B cell (primary cell): ENCODE results near the gene PACRG. TPM values are rescaled to one million over a fixed set of nuclear protein-coding genes. Genes with fewer than 3 reads are reported as not detected.

ENCODE experiments used
- ATAC-seq: fragments of 200-7000 bp; cut with Tn5 transposase; one replicate; pipeline ENCODE4 v1.10.0; 2021; ENCODE audit warnings: low read depth, mild to moderate bottlenecking, moderate number of reproducible peaks, moderate library complexity
- CTCF ChIA-PET: fragments of 350-600 bp; sonication (Branson Sonifier 250); formaldehyde crosslinking; loops from one replicate; lab custom pipeline; 2021; ENCODE audit warnings: antibody characterized with exemption, inconsistent platforms; lab: Charles Lee
- POLR2A ChIA-PET: fragments of 350-600 bp; sonication (Branson Sonifier 250); formaldehyde crosslinking; loops from one replicate; lab custom pipeline; 2021; ENCODE audit warnings: antibody characterized with exemption; lab: Charles Lee
- DNase-seq: peaks from one replicate; pipeline ENCODE4 v3.0.0; 2013
- H2AFZ ChIP-seq: 2 replicates; pipeline ENCODE4 v1.6.1; 2012; ENCODE audit warnings: mild to moderate bottlenecking, low read depth, low read length; ENCODE audit not compliant: insufficient read depth, poor library complexity, severe bottlenecking
- H3K27ac ChIP-seq, 2 donors: 1 replicate in 1 of 2; 2 replicates in 1 of 2; pipeline ENCODE4 v1.5.1; 2012 to 2013; ENCODE audit warnings: low read length in 2 of 2, mild to moderate bottlenecking in 2 of 2, moderate library complexity in 1 of 2
- H3K27me3 ChIP-seq, 4 experiments: fragments of 200-600 bp in 1 of 4; sonication (generic) in 1 of 4; replicated peaks in 1 of 4; 1 replicate in 2 of 4; 2 replicates in 2 of 4; pipeline versions ENCODE4 v1.6.1 to v1.7.0; 2013 to 2016; ENCODE audit warnings: low read length in 3 of 4, mild to moderate bottlenecking in 2 of 4, mixed read lengths in 1 of 4, moderate library complexity in 1 of 4; ENCODE audit not compliant: insufficient read depth in 4 of 4, control insufficient read depth in 3 of 4; ENCODE audit errors: control extremely low read depth in 1 of 4
- H3K36me3 ChIP-seq, 2 experiments: replicated peaks in 1 of 2; 1 replicate in 1 of 2; 2 replicates in 1 of 2; pipeline versions ENCODE4 v1.6.1 to v1.7.1; 2013; ENCODE audit warnings: low read length in 1 of 2; ENCODE audit not compliant: insufficient read depth in 2 of 2, control insufficient read depth in 1 of 2; ENCODE audit errors: control extremely low read depth in 1 of 2, extremely low read depth in 1 of 2
- H3K4me1 ChIP-seq, 2 donors: fragments of 200-600 bp in 1 of 2; sonication (generic) in 1 of 2; 1 replicate in 1 of 2; 2 replicates in 1 of 2; pipeline versions ENCODE4 v1.5.1 to v1.6.1; 2013 to 2017; ENCODE audit warnings: low read length in 2 of 2; ENCODE audit not compliant: control insufficient read depth in 2 of 2, insufficient read depth in 2 of 2
- H3K4me2 ChIP-seq: replicated peaks from 2 replicates; pipeline ENCODE3; 2012; ENCODE audit warnings: mild to moderate bottlenecking, low read depth, low read length; ENCODE audit not compliant: poor library complexity, severe bottlenecking
- H3K4me3 ChIP-seq, 5 experiments: fragments of 200-600 bp in 1 of 5; sonication (generic) in 1 of 5; 1 replicate in 3 of 5; 2 replicates in 2 of 5; pipeline versions ENCODE4 v1.5.1 to v1.7.0; 2011 to 2016; ENCODE audit warnings: low read length in 4 of 5, mild to moderate bottlenecking in 4 of 5, low read depth in 2 of 5, control low read depth in 1 of 5, moderate library complexity in 1 of 5; ENCODE audit not compliant: insufficient read depth in 1 of 5; ENCODE audit errors: control extremely low read depth in 1 of 5, extremely low read depth in 1 of 5
- H3K79me2 ChIP-seq: fragments of 200-600 bp; sonication (generic); one replicate; pipeline ENCODE4 v1.6.0; 2016; ENCODE audit warnings: low read length; ENCODE audit not compliant: control insufficient read depth, insufficient read depth
- H3K9ac ChIP-seq: fragments of 200-600 bp; sonication (generic); 2 replicates; pipeline ENCODE4 v1.6.1; 2017; ENCODE audit warnings: mild to moderate bottlenecking, low read length, moderate library complexity
- H3K9me3 ChIP-seq, 3 donors: one replicate each; pipeline versions ENCODE4 v1.6.1 to v1.7.1; 2013; ENCODE audit warnings: low read length in 2 of 3; ENCODE audit not compliant: control insufficient read depth in 2 of 3, insufficient read depth in 1 of 3; ENCODE audit errors: control extremely low read depth in 1 of 3
- H4K20me1 ChIP-seq: 2 replicates; pipeline ENCODE4 v1.6.0; 2012; ENCODE audit warnings: mild to moderate bottlenecking, low read length; ENCODE audit not compliant: insufficient read depth, control insufficient read depth, poor library complexity, severe bottlenecking
- H3K27ac Mint-ChIP-seq: one replicate; pipeline ENCODE4 v1.8.0; 2021; ENCODE audit warnings: mixed read lengths
- H3K27me3 Mint-ChIP-seq: one replicate; pipeline ENCODE4 v1.8.0; 2021; ENCODE audit warnings: mixed read lengths
- H3K4me1 Mint-ChIP-seq: one replicate; pipeline ENCODE4 v1.8.0; 2021; ENCODE audit warnings: mixed read lengths
- H3K4me3 Mint-ChIP-seq: one replicate; pipeline ENCODE4 v1.8.0; 2021; ENCODE audit warnings: mixed read lengths
- H3K9me3 Mint-ChIP-seq: one replicate; pipeline ENCODE4 v1.8.0; 2022; ENCODE audit warnings: mixed read lengths; ENCODE audit not compliant: insufficient read depth
- CTCF ChIP-seq: fragments of 200-600 bp; IDR thresholded peaks from one replicate; pipeline ENCODE4 v1.8.0; 2022; ENCODE audit warnings: antibody characterized with exemption, mild to moderate bottlenecking
- EZH2 ChIP-seq: IDR thresholded peaks from 2 replicates; pipeline ENCODE4 v1.6.1; 2012; ENCODE audit warnings: borderline replicate concordance, low read depth, mild to moderate bottlenecking, moderate library complexity, low read length; ENCODE audit not compliant: insufficient read depth, poor library complexity, severe bottlenecking
- WGBS: methylation state at CpG from one replicate; pipeline ENCODE4 v1.1.5; 2013; ENCODE audit warnings: missing lambda C conversion rate; ENCODE audit not compliant: insufficient coverage; 5-methylcytosine and 5-hydroxymethylcytosine counted together
- intact Hi-C: fragments of 100-400 bp; cut with micrococcal nuclease; formaldehyde crosslinking; loops from one replicate; pipeline ENCODE4 v1.10.0; 2022
- polyA plus RNA-seq: library from polyadenylated mRNA; depleted of rRNA; stranded (reverse); fragments of >200 nt; gene quantifications from 2 replicates; pipeline ENCODE4 v1.2.3, GENCODE V29; 2012
- total RNA-seq, 2 donors: library from RNA; stranded (reverse); fragments of 120-200 nt in 1 of 2; gene quantifications; 1 replicate in 1 of 2; 2 replicates in 1 of 2; pipeline versions ENCODE4 v1.2.3 to v1.2.4, GENCODE V29; 2013 to 2022

PACRG gene
- total and polyA plus RNA-seq, 2 donors (not counting 1 experiment from before 2014, with no cell fraction given): not detected

GRCh38 chr6:163200694-163201093 is 472.9 kb downstream of the PACRG start:
- Histone ChIP-seq H3K4me1 (no peaks in the 10 kb centered on the region), H3K4me2 (no peak overlapping the region), H3K9ac (no peak overlapping the region), H3K4me3 (no peak overlapping the region), H3K79me2 (no peaks in the 10 kb centered on the region), H2AFZ (no peak overlapping the region), H4K20me1 (no peaks in the 10 kb centered on the region), H3K27me3 (no peaks in the 10 kb centered on the region), H3K27ac (no peak overlapping the region), H3K9me3 (peaks cover 0 to 3% (median 0%) of the 10 kb centered on the region in 3 donors), H3K36me3 (no peaks in the 10 kb centered on the region)
- CTCF ChIA-PET: no interaction called here
- 96% methylated on average over 6 of the region's 8 CpGs for WGBS
- no peak overlapping the region for H3K4me3 Mint-ChIP-seq
- ATAC-seq (no peak), DNase-seq (no peak)
- no peaks in the 10 kb centered on the region for H3K4me1 Mint-ChIP-seq
- H3K27me3 Mint-ChIP-seq: peaks cover 23% of the 10 kb centered on the region
- TF ChIP-seq EZH2: no peak
- no peak for TF ChIP-seq CTCF
- POLR2A ChIA-PET: no interaction called here
- intact Hi-C loops: no loop called here
- no peak overlapping the region for H3K27ac Mint-ChIP-seq
- H3K9me3 Mint-ChIP-seq: peaks cover 5% of the 10 kb centered on the region

- H3K27me3 Mint-ChIP-seq: peaks cover 14% of the 10 kb centered on the region
- no peak for DNase-seq
- POLR2A ChIA-PET: no interaction called here
- intact Hi-C loops: no loop called here
- Histone ChIP-seq H3K27me3 (no peaks in the 10 kb centered on the region), H2AFZ (no peak overlapping the region), H3K9me3 (no peaks in the 10 kb centered on the region), H3K4me2 (no peak overlapping the region), H3K79me2 (no peaks in the 10 kb centered on the region), H3K9ac (no peak overlapping the region), H3K36me3 (no peaks in the 10 kb centered on the region), H3K4me1 (no peaks in the 10 kb centered on the region), H3K4me3 (no peak overlapping the region), H3K27ac (no peak overlapping the region), H4K20me1 (no peaks in the 10 kb centered on the region)
- no peak overlapping the region for H3K27ac Mint-ChIP-seq
- 86% methylated on average over 12 of the region's 12 CpGs for WGBS
- TF ChIP-seq EZH2 (no peak), CTCF (no peak)
- no peak overlapping the region for H3K4me3 Mint-ChIP-seq
- H3K4me1 Mint-ChIP-seq: no peaks in the 10 kb centered on the region
- ATAC-seq: no peak
- H3K9me3 Mint-ChIP-seq: peaks cover 5% of the 10 kb centered on the region
- CTCF ChIA-PET: no interaction called here
These were observed 474.1 kb downstream of the PACRG start for GRCh38 chr6:163201855-163202254.
